HPDE6-E6E7 (cell line): ENCODE measurements around the gene SEC22B.
A peak's percentile ranks its signal among the peaks of the same experiment; 100 is the strongest.
"Not testable (repeated sequence)": the region's sequence is repeated elsewhere in the genome, so short reads cannot be mapped to it uniquely, and the experiment has no call there.

Experiments used
- DNase-seq: peaks from one replicate; pipeline ENCODE4 v3.0.0; 2011; ENCODE audit warnings: missing footprints; ENCODE audit errors: extremely low spot score

The SEC22B gene

GRCh38 chr1:120176092-120176855 lies at the start of gene SEC22B:
Gene SEC22B (minus strand): TSS chr1:120176520. CDS start chr1:120176381, 139 bp downstream.
- DNase-seq, result peak; percentile 76

DNA sequence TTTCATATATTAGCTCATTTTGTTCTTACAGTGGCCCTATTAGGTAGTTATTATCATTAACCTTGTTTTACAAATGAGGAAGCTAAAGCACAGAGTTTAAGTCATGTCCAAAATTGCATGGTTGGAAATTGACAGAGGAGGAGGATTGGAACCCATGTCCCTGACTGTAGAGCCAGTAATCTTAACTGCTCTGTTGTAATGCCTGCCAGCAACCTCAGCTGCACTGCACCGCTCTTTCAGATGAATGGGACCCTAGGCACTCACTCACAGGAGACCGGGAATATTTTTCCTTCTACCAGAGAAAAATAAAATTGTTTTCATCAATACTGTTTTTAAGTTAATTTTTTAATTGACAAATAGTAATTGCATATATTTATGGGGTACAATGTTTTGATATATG lies 41.6 kb upstream of the SEC22B start:
- not testable (repeated sequence) for DNase-seq

- not testable (repeated sequence) for DNase-seq
Measured at GRCh38 chr1:120217175-120217929, 41.0 kb upstream of the SEC22B start.

GRCh38 chr1:120213606-120214005 lies 37.3 kb upstream of the SEC22B start:
- DNase-seq, result not testable (repeated sequence)

DNA sequence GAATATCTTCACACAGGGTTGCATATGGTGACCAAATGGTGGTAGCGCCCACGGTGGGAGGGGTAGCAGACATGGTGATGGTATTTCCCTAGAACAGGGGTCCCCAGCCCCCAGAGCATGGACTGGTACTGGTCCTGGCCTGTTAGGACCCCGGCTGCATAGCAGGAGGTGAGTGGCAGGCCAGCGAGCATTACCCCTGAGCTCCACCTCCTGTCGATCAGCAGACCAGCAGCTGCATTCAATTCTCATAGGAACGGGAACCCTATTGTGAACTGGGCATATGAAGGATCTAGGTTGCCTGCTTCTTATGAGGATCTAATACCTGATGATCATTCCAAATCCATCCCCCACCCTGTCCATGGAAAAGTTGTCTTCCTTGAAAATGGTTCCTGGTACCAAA lies 34.4 kb upstream of the SEC22B start:
- not testable (repeated sequence) for DNase-seq

DNA sequence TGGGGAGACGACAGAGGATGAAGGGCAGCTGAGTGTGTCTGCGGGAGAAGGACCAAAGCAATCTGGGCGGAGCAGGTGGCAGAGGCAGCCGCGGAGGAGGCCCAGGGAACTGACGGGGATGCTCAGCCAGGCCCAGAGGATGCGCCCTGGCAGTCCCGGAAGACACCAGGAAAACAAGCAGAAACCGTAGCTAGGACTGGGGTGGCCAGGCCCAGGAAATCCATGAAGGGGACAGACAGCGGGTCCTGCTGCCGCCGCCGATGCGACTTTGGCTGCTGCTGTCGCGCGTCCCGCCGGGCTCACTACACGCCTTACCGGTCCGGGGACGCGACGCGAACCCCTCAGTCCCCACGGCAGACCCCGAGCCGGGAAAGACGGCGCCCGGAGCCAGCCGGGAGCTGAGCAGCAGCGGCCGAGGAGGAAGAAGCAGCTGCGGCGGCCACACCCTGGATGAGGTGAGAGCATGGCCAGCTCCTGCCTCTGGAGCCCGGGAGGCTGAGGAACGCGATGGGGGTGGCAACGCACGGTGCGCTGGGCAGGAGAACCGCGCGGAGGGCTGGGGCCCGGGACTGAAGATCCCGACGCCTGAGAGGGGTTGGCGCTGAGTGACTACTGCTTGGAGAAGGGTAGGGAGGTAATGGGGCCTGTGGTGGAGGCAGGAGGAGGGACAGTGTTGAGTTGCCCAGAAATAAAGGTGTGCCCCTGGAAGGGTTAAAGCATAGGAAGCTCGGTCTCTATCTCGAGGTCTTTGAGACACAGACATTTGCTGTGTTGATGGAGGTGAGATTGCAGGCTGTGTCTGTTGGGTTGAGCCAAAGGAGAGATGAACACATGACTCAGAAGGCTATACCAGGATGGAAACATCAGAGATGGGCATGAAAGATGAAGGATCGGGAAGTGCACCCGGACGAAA lies 20.8 kb upstream of the SEC22B start:
- not testable (repeated sequence) for DNase-seq

- not testable (repeated sequence) for DNase-seq
Measured at GRCh38 chr1:120188626-120189025, 12.3 kb upstream of the SEC22B start.

GRCh38 chr1:120182176-120182707 lies 5.9 kb upstream of the SEC22B start:
- not testable (repeated sequence) for DNase-seq

- not testable (repeated sequence) for DNase-seq
Measured at GRCh38 chr1:120179811-120180690, 3.7 kb upstream of the SEC22B start.

DNA sequence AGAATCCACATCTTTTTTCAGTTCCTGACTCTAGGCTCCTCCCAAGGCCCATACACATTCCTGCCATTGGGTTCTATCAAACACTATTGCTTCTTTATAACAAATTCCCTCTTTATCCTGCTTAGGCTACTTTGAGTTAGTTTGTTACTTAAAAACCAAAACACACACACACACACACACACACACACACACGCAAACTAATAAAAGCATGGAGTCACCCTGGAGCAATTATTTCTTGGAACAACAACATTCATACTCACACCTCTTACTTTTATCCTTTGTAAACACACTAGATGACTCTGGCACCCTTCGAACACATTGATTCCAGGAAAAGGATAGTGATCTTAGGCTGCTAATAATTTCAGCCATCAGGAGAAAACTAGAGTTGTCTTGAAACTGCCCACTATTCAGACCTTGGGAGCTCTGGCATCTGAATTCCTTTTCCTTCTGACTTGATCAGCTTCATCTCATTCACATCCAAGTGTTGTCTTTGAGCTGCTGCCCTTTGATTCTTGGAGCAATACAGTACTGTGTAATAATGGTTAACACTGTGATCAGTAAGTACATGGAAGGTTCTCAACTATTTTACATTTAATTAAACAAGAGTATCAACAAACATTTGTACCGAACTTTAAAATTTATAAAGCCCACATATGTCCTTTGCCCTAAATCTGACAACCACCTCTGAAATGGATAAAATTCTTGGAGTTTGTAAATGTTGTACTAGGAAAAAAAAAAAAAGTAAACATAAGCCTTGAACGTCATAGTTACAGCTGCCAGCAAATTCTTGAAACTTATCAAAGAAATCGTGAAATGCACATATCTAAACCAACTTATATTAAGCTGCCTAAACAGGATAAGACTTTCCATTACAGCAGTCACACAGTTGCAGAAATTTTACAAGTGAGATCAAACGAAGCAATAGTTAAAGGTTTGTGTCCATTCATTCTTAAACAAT lies 2.8 kb upstream of the SEC22B start:
- DNase-seq, result no peak

GRCh38 chr1:120178058-120178457 lies 1.7 kb upstream of the SEC22B start:
- not testable (repeated sequence) for DNase-seq

DNA sequence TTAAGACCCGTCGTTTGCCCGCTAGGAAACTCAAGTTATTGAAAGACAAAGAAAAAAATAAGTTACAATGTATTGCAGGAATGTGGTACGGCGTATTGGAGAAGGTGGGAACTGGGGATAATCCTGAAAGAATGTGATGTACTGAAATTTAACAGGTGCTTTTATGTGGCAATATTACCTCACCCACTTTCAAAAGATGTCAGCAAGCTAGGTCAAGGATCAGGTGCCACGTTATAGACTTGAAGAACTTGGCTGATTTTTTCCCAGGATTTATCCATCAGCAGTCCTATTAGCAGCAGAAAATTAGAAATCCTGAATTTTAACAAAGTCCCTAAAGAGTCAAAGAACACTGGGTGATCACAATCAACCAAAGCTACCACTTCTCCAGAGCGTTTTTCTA lies 632 bp downstream of the SEC22B start:
- not testable (repeated sequence) for DNase-seq

DNA sequence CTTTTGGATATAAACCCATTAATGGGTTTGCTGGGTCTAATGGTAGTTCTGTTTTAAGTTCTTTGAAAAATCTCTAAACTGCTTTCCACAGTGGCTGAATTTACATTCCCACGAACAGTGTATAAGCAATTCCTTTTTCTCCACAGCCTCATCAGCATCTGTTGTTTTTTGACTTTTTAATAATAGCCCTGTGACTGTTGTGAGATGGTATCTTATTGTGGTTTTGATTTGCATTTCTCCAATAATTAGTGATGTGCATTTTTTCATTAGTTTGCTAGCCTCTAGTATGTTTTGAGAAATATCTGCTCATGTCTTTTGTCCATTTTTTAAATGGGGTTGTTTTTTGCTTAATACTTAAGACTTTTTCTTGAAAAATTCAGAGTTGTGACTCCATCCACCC lies 11.6 kb downstream of the SEC22B start:
- DNase-seq, result not testable (repeated sequence)

DNA sequence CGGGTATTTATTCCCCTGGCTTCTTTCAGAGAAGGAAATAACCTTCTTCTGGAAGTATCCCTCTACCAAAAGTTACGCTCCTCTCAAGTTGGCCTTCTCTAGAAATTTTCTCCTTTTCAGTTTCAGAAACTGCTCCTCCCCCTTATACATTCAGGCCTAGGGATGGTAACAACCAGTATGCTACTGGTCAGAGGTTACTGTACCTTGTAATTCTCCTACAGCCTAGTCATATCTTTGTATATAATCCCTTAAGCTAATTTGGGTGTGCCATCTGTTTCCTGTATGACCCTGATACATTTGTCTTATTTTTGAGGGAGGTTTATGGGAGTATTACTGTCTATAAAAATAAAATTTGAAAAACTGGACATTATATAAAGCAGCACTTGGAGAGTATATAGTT lies 14.3 kb downstream of the SEC22B start:
- DNase-seq, result not testable (repeated sequence)

GRCh38 chr1:120158495-120158894 lies 17.8 kb downstream of the SEC22B start:
- not testable (repeated sequence) for DNase-seq

GRCh38 chr1:120158086-120158485 lies 18.2 kb downstream of the SEC22B start:
- DNase-seq, result not testable (repeated sequence)

DNA sequence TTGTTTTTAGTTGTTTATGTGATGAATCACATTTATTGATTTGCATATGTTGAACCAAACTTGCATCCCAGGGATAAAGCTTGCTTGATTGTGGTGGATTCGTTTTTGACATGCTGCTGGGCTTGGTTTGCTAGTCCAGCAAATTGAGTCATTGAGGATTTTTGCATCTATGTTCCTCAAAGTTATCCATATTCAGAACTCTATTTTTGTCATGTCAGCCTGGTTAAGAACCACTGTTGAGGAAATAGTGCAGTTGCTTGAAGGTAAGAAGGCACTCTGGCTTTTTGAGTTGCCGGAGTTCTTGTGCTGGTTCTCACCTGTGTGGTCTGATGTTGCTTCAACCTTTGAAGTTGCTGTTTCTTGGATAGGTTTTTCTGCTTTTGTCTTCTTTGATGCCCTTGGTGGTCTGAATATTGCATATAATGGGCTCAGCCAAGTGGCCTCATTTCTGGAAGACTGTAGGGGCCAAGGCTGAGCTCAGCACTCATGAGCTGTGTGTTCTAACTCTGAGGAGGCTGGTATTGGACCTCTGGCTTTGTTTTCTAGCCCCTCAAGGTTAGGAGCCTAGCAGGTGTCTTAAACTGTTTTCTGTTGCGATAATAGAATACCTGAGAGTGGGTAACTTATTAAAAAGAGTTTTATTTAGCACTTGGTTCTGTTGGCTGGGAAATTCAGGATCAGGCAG lies 26.0 kb downstream of the SEC22B start:
- DNase-seq, result not testable (repeated sequence)

DNA sequence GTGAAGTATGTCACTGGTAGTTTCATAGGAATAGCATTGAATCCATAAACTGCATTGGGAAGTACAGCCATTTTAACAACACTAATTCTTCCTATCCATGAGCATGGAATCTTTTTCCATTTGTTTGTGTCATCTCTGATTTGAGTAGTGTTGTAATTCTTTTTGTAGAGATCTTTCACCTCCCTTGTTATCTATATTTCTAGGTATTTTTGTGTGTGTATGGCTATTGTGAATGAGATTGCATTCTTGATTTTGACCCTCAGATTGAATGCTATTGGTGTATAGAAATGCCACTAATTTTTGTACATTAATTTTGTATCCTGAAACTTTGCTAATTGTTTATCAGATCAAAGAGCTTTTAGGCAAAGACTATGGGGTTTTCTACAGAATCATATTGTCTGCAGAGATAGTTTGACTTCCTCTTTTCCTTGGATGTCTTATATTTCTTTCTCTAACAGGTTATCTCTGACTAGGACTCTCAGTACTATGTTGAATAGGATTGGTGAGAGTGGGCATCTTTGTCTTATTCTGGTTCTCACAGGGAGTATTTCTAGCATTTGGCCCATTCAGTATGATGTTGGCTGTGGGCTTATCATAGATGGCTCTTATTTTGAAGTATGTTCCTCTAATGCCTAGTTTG lies 26.8 kb downstream of the SEC22B start:
- DNase-seq, result not testable (repeated sequence)
